Embryonic facial prominence (tissue), 1 donor: ENCODE measurements around the gene GREB1L.
"Not testable (repeated sequence)": the region's sequence is repeated elsewhere in the genome, so short reads cannot be mapped to it uniquely, and the experiment has no call there.

Experiments used
- DNase-seq: peaks from one replicate; pipeline ENCODE4 v3.0.0-alpha.2; 2016; ENCODE audit errors: extremely low spot score

The GREB1L gene

GRCh38 chr18:21242141-21242779, at the start of gene GREB1L:
Gene GREB1L, plus strand, starts transcription at chr18:21242232. Its CDS starts 141,287 bp downstream, at chr18:21383519.
- DNase-seq: peak; percentile 42

- no peak for DNase-seq
Measured at GRCh38 chr18:21192308-21192624, 49.8 kb upstream of the GREB1L start.

GRCh38 chr18:21194871-21195771, 46.9 kb upstream of the GREB1L start:
- DNase-seq: peak; percentile 34

GRCh38 chr18:21196426-21196825, 45.6 kb upstream of the GREB1L start:
- DNase-seq: no peak

- no peak for DNase-seq
Measured at GRCh38 chr18:21203126-21203525, 38.9 kb upstream of the GREB1L start.

GRCh38 chr18:21203542-21204241, 38.3 kb upstream of the GREB1L start:
- DNase-seq: no peak

- DNase-seq: no peak
Measured at GRCh38 chr18:21205695-21206094, 36.3 kb upstream of the GREB1L start.

- no peak for DNase-seq
Measured at GRCh38 chr18:21210278-21210677, 31.8 kb upstream of the GREB1L start.

GRCh38 chr18:21210784-21211183, 31.2 kb upstream of the GREB1L start:
- DNase-seq: no peak

- not testable (repeated sequence) for DNase-seq
Measured at GRCh38 chr18:21214409-21214808, 27.6 kb upstream of the GREB1L start.

- no peak for DNase-seq
Measured at GRCh38 chr18:21215490-21215889, 26.5 kb upstream of the GREB1L start.

GRCh38 chr18:21218862-21219261, 23.2 kb upstream of the GREB1L start:
- DNase-seq: no peak

- DNase-seq: no peak
Measured at GRCh38 chr18:21230436-21230835, 11.6 kb upstream of the GREB1L start.

GRCh38 chr18:21241301-21242048, 557 bp upstream of the GREB1L start:
- DNase-seq: no peak

GRCh38 chr18:21242780-21243401, 859 bp downstream of the GREB1L start:
- DNase-seq: no peak

GRCh38 chr18:21254576-21254975, 12.5 kb downstream of the GREB1L start:
- DNase-seq: no peak

GRCh38 chr18:21255211-21255610, 13.2 kb downstream of the GREB1L start:
- DNase-seq: no peak

- DNase-seq: no peak
Measured at GRCh38 chr18:21257386-21257785, 15.4 kb downstream of the GREB1L start.

- no peak for DNase-seq
Measured at GRCh38 chr18:21260621-21261020, 18.6 kb downstream of the GREB1L start.

- no peak for DNase-seq
Measured at GRCh38 chr18:21261352-21261751, 19.3 kb downstream of the GREB1L start.

- DNase-seq: no peak
Measured at GRCh38 chr18:21262244-21262643, 20.2 kb downstream of the GREB1L start.
